ENCODE data around the gene TSHZ2.

Gene TSHZ2

GRCh38 chr20:53220482-53221307 lies 248.5 kb downstream of the TSHZ2 start:
- TF ChIP-seq CTCF (conservative IDR thresholded peaks at IDR 0.05; ENCODE audit: low read depth, low read length), result no peak
- no peak overlapping the region for H3K4me3 ChIP-seq (ENCODE audit: low read depth, low read length)
- DNase-seq (ENCODE audit: low read depth), result no peak

GRCh38 chr20:53221731-53222130 lies 249.6 kb downstream of the TSHZ2 start:
- no peak overlapping the region for H3K4me3 ChIP-seq (ENCODE audit: low read depth, low read length)
- DNase-seq (ENCODE audit: low read depth), result no peak
- no peak for TF ChIP-seq CTCF (conservative IDR thresholded peaks at IDR 0.05; ENCODE audit: low read depth, low read length)

DNA sequence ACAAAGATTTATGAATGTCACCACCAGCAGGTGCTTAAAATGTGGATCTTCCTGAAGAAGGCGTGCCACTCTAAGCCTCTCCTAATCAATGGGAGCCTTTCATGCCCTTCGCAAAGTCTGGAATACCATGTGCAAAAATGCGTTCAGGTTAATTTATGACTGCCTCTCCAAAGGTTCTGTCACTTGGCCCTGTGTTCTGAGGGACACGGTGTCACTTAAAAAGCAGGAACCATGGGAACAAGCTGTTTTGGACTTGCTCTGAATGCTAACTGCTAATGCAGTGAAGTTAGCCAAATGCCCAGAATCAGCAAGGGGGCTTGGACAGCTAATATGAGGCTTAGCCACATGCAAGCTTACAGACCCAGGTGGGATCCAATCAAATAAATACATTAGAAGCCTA lies 250.3 kb downstream of the TSHZ2 start:
- no peak for TF ChIP-seq CTCF (conservative IDR thresholded peaks at IDR 0.05; ENCODE audit: low read depth, low read length)
- no peak for DNase-seq (ENCODE audit: low read depth)
- no peak overlapping the region for H3K4me3 ChIP-seq (ENCODE audit: low read depth, low read length)

- TF ChIP-seq CTCF (conservative IDR thresholded peaks at IDR 0.05; ENCODE audit: low read depth, low read length), result no peak
- H3K4me3 ChIP-seq (ENCODE audit: low read depth, low read length), result no peak overlapping the region
- DNase-seq (ENCODE audit: low read depth), result no peak
These were observed 250.8 kb downstream of the TSHZ2 start for GRCh38 chr20:53222932-53223331.

GRCh38 chr20:53223626-53224172 lies 251.5 kb downstream of the TSHZ2 start:
- H3K4me3 ChIP-seq (ENCODE audit: low read depth, low read length), result no peak overlapping the region
- DNase-seq (ENCODE audit: low read depth), result no peak
- TF ChIP-seq CTCF (conservative IDR thresholded peaks at IDR 0.05; ENCODE audit: low read depth, low read length), result no peak

DNA sequence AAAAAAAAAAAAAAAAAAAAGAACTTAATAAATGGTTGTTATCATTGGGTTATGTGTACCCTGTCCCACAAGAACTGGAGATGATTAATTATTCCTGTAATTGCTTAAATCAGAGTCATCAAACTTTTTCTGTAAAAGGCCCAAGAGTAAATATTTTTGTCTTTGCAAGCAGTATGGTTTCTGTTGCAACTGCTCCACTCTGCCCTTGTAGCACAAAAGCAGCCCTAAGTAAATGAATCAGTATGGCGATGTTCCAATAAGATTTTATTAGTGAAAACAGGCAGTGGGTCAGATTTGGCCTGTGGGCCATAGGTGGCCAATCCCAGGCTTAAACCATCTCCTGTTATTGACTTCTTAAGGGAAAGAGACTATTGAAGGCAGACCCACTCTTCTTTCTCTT lies 252.7 kb downstream of the TSHZ2 start:
- no peak overlapping the region for H3K4me3 ChIP-seq (ENCODE audit: low read depth, low read length)
- peak; percentile 5 for DNase-seq (ENCODE audit: low read depth)
- TF ChIP-seq CTCF (conservative IDR thresholded peaks at IDR 0.05; ENCODE audit: low read depth, low read length), result no peak

DNA sequence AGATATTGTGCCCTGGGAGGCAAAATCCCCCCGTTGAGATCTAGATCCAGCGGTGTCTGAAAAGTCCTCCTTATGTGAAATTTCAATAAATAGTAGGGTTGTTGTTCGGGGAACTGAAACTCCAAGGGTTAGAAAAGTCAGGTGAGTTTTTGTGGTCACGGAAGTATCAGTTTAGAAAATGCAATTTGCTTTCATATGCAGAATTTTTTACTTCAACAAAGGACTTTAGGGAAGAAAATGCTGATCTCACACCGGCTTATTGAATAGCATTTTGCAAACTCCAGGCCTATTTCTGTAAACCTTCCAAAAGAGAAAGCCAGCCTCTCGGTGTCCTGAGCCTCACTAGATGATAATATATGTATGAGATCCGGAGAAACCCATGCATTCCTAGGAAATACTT lies 254.7 kb downstream of the TSHZ2 start:
- DNase-seq (ENCODE audit: low read depth), result no peak
- TF ChIP-seq CTCF (conservative IDR thresholded peaks at IDR 0.05; ENCODE audit: low read depth, low read length), result no peak
- no peak overlapping the region for H3K4me3 ChIP-seq (ENCODE audit: low read depth, low read length)
